GM13977 (cell line): ENCODE data around the gene SHB.

Experiments used
- DNase-seq: peaks from one replicate; pipeline ENCODE4 v3.0.0; 2012; ENCODE audit warnings: low spot score
- CTCF ChIP-seq: IDR thresholded peaks from 2 replicates; pipeline ENCODE4 v1.5.1; 2012; ENCODE audit warnings: mild to moderate bottlenecking, control low read depth; ENCODE audit not compliant: insufficient read depth; ENCODE audit errors: extremely low read depth, missing control alignments
- in situ Hi-C: fragments of 300-500 bp; cut with MboI; formaldehyde crosslinking; loops from one replicate; pipeline ENCODE4 v1.12.0; 2022; ENCODE audit warnings: low sequenced_read_pairs, low pct_unique_long_range_greater_than_20kb, mixed read lengths, inconsistent platforms; ENCODE audit not compliant: unreplicated experiment

Gene SHB

GRCh38 chr9:37939575-37940095 is 129.4 kb downstream of the SHB start:
- no peak for DNase-seq
- no peak for TF ChIP-seq CTCF
- in situ Hi-C loops, result no loop called here

- TF ChIP-seq CTCF, result no peak
- in situ Hi-C loops, result no loop called here
- no peak for DNase-seq
Measured at GRCh38 chr9:37938121-37938891, 130.7 kb downstream of the SHB start.

- TF ChIP-seq CTCF, result no peak
- DNase-seq, result no peak
- in situ Hi-C loops, result no loop called here
Measured at GRCh38 chr9:37937366-37937765, 131.7 kb downstream of the SHB start.

- in situ Hi-C loops, result no loop called here
- no peak for DNase-seq
- TF ChIP-seq CTCF, result no peak
Measured at GRCh38 chr9:37936965-37937364, 132.1 kb downstream of the SHB start.

- in situ Hi-C loops, result no loop called here
- no peak for DNase-seq
- TF ChIP-seq CTCF, result no peak
Measured at GRCh38 chr9:37936376-37936775, 132.7 kb downstream of the SHB start.

GRCh38 chr9:37935096-37935495 is 133.9 kb downstream of the SHB start:
- in situ Hi-C loops, result no loop called here
- no peak for DNase-seq
- TF ChIP-seq CTCF, result no peak
